HepG2 (cell line): Measurements from ENCODE around the gene PPP1CA. TPM values are rescaled to one million over a fixed set of nuclear protein-coding genes. Genes with fewer than 3 reads are reported as not detected.

Source experiments
- CBFB ChIP-seq: sonication (generic); formaldehyde crosslinking; IDR thresholded peaks from 2 replicates; pipeline ENCODE4 v1.4.0; 2020; ENCODE audit warnings: missing genetic modification reagents
- KLF6 ChIP-seq: IDR thresholded peaks from 2 replicates; pipeline ENCODE4 v1.8.0; 2016; ENCODE audit warnings: missing biosample characterization, missing genetic modification reagents
- NR1H2 ChIP-seq: sonication (generic); formaldehyde crosslinking; IDR thresholded peaks from 2 replicates; pipeline ENCODE4 v1.8.1; 2022; ENCODE audit warnings: low read depth, missing genetic modification reagents, borderline replicate concordance
- SOX6 ChIP-seq, 2 experiments: fragments of 450-650 bp in 1 of 2; sonication (generic) in 1 of 2; formaldehyde crosslinking in 1 of 2; IDR thresholded peaks; 2 replicates each; pipeline versions ENCODE4 v1.4.0 to v1.6.1; 2017 to 2020; ENCODE audit warnings: antibody characterized with exemption in 1 of 2, mild to moderate bottlenecking in 1 of 2, missing genetic modification reagents in 1 of 2
- XBP1 ChIP-seq: sonication (generic); formaldehyde crosslinking; IDR thresholded peaks from 2 replicates; pipeline ENCODE4 v1.5.0; 2020; ENCODE audit warnings: missing genetic modification reagents
- XRCC5 ChIP-seq: fragments of 200-400 bp; formaldehyde crosslinking; optimal IDR thresholded peaks from 2 replicates; pipeline ENCODE3; 2017; ENCODE audit warnings: mild to moderate bottlenecking, low read length
- ZNF234 ChIP-seq: sonication (generic); formaldehyde crosslinking; conservative IDR thresholded peaks from 2 replicates; pipeline ENCODE4 v1.5.1; 2020; ENCODE audit warnings: mild to moderate bottlenecking, missing genetic modification reagents
- ZNF567 ChIP-seq: sonication (generic); formaldehyde crosslinking; IDR thresholded peaks from 2 replicates; pipeline ENCODE4 v1.8.1; 2023; ENCODE audit warnings: mild to moderate bottlenecking, missing genetic modification reagents, borderline replicate concordance
- ZNF720 ChIP-seq: sonication (generic); formaldehyde crosslinking; IDR thresholded peaks from 2 replicates; pipeline ENCODE4 v1.4.0; 2020; ENCODE audit warnings: missing genetic modification reagents
- ZNF737 ChIP-seq: sonication (generic); formaldehyde crosslinking; IDR thresholded peaks from 2 replicates; pipeline ENCODE4 v1.5.0; 2020; ENCODE audit warnings: missing genetic modification reagents, mild to moderate bottlenecking, borderline replicate concordance
- ZNF749 ChIP-seq: sonication (generic); formaldehyde crosslinking; IDR thresholded peaks from 2 replicates; pipeline ENCODE4 v1.8.0; 2022; ENCODE audit warnings: mild to moderate bottlenecking, missing genetic modification reagents, moderate library complexity, borderline replicate concordance
- ZNF768 ChIP-seq: sonication (generic); formaldehyde crosslinking; IDR thresholded peaks from 2 replicates; pipeline ENCODE4 v1.4.0; 2020; ENCODE audit warnings: missing genetic modification reagents
- ZNF850 ChIP-seq: sonication (generic); formaldehyde crosslinking; conservative IDR thresholded peaks from 2 replicates; pipeline ENCODE4 v1.9.0; 2021; ENCODE audit warnings: mild to moderate bottlenecking, missing genetic modification reagents
- ZNF883 ChIP-seq: sonication (generic); formaldehyde crosslinking; IDR thresholded peaks from 2 replicates; pipeline ENCODE4 v1.5.1; 2020; ENCODE audit warnings: mild to moderate bottlenecking, missing genetic modification reagents; ENCODE audit errors: not compliant biosample characterization
- polyA plus RNA-seq, 8 experiments: library from polyadenylated mRNA; depleted of rRNA in 3 of 8; stranded (reverse) in 7 of 8; unstranded in 1 of 8; fragments of >200 nt; fragmentation: Illumina TruSeq in 4 of 8; extraction: Trizol in 4 of 8; gene quantifications; 2 replicates each; pipeline versions ENCODE4 v1.2.1 to v1.2.3, GENCODE V29; 2011 to 2016; ENCODE audit warnings: low read depth in 4 of 8, missing spikeins in 1 of 8, mixed read lengths in 1 of 8; ENCODE audit not compliant: insufficient read depth in 1 of 8
- total RNA-seq, 5 experiments: library from RNA; depleted of rRNA; stranded (reverse); fragments of >200 nt; fragmentation: Illumina TruSeq; extraction: Trizol; gene quantifications; 2 replicates each; pipeline ENCODE4 v1.2.3, GENCODE V29; 2016; ENCODE audit warnings: low read depth in 1 of 5
- TF ChIP-seq, protein P1 (sequence below): sonication (generic); formaldehyde crosslinking; IDR thresholded peaks from 2 replicates; pipeline ENCODE4 v1.9.0; 2021; ENCODE audit warnings: missing genetic modification reagents, mild to moderate bottlenecking, borderline replicate concordance
- TF ChIP-seq, protein P2 (sequence below): sonication (generic); formaldehyde crosslinking; IDR thresholded peaks from 2 replicates; pipeline ENCODE4; 2020; ENCODE audit warnings: missing genetic modification reagents, mild to moderate bottlenecking, borderline replicate concordance
- TF ChIP-seq, protein P3 (sequence below): sonication (generic); formaldehyde crosslinking; IDR thresholded peaks from 2 replicates; pipeline ENCODE4 v1.8.1; 2023; ENCODE audit warnings: mild to moderate bottlenecking, missing genetic modification reagents
- TF ChIP-seq, protein P4 (sequence below): sonication (generic); formaldehyde crosslinking; IDR thresholded peaks from 2 replicates; pipeline ENCODE4 v1.5.1; 2020; ENCODE audit warnings: missing genetic modification reagents, mild to moderate bottlenecking, borderline replicate concordance
- TF ChIP-seq, protein P5 (sequence below): sonication (generic); formaldehyde crosslinking; IDR thresholded peaks from 2 replicates; pipeline ENCODE4 v1.8.0; 2022; ENCODE audit warnings: mild to moderate bottlenecking, missing genetic modification reagents

PPP1CA gene
- total and polyA plus RNA-seq, 2 of the 13 experiments (the other 11 are each of a cell fraction or from before 2014, with no cell fraction given) = 149 to 170 TPM

DNA sequence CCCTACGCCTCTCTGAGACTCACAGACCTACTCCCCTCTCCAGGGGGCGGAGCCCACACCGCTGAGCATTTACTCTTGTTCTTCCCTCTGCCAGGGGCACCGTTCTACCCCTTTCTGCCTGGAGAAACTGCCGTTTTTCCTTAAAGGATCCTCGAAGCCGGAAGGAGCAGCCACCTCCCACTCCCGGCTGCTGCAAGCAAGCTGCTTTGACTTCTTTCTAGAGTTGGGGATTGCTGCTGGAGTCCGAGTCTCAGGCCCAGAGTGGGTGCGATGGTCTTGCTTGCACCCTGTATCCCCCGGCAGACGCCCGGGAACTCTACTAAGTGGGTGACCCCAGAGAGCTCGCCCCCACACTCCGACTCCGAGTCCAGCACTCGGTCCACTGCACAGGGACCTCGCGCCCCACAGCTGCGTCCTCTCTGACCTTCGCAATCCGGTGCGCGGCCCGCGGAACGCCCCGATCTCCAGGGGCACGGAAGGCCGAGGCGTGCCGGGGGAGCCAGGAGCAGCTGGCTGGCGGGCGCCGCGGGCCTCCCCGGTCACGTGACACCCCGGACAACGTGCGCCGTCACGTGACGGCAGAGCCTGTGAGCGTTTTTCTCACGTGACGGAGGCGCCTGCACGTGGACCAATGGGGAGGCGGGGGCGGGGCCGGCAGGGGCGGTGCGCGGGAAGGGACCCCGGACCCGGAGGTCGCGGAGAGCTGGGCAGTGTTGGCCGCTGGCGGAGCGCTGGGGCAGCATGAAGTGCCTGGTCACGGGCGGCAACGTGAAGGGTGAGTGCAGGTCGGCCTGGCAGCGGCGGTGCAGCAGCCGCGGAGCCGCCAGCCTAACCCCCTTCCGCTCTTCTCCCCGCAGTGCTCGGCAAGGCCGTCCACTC, 10.1 kb downstream of the PPP1CA start, which contains the start of gene RAD9A (continued):
- TF ChIP-seq, protein P1, sequence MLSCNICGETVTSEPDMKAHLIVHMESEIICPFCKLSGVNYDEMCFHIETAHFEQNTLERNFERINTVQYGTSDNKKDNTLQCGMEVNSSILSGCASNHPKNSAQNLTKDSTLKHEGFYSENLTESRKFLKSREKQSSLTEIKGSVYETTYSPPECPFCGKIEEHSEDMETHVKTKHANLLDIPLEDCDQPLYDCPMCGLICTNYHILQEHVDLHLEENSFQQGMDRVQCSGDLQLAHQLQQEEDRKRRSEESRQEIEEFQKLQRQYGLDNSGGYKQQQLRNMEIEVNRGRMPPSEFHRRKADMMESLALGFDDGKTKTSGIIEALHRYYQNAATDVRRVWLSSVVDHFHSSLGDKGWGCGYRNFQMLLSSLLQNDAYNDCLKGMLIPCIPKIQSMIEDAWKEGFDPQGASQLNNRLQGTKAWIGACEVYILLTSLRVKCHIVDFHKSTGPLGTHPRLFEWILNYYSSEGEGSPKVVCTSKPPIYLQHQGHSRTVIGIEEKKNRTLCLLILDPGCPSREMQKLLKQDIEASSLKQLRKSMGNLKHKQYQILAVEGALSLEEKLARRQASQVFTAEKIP (CRISPR knock-in tag) = no peak
- TF ChIP-seq ZNF850 (peak; percentile 93; the same call in 1 of the 2 replicates), XRCC5 (peak; percentile 71), CBFB (peak; percentile 87; the same call in 1 of the 2 replicates), SOX6 (IDR thresholded peaks at IDR 0.05) (no peak), SOX6 (CRISPR knock-in tag; IDR thresholded peaks at IDR 0.05) (peak; percentile 70; the same call in 1 of the 2 replicates), ZNF234 (CRISPR knock-in tag) (no peak; the same call in 1 of the 2 replicates), ZNF737 (CRISPR knock-in tag) (0 out of 2 replicates have a peak, but pooled peaks have one; percentile 15), ZNF749 (CRISPR knock-in tag) (no peak; the same call in 1 of the 2 replicates), NR1H2 (peak; percentile 90), XBP1 (no peak), KLF6 (peak; percentile 76; the same call in 1 of the 2 replicates), ZNF720 (CRISPR knock-in tag) (no peak), ZNF883 (CRISPR knock-in tag) (peak; percentile 76), ZNF768 (CRISPR knock-in tag) (peak; percentile 62; the same call in 1 of the 2 replicates), ZNF567 (CRISPR knock-in tag) (no peak)
- TF ChIP-seq, protein P2, sequence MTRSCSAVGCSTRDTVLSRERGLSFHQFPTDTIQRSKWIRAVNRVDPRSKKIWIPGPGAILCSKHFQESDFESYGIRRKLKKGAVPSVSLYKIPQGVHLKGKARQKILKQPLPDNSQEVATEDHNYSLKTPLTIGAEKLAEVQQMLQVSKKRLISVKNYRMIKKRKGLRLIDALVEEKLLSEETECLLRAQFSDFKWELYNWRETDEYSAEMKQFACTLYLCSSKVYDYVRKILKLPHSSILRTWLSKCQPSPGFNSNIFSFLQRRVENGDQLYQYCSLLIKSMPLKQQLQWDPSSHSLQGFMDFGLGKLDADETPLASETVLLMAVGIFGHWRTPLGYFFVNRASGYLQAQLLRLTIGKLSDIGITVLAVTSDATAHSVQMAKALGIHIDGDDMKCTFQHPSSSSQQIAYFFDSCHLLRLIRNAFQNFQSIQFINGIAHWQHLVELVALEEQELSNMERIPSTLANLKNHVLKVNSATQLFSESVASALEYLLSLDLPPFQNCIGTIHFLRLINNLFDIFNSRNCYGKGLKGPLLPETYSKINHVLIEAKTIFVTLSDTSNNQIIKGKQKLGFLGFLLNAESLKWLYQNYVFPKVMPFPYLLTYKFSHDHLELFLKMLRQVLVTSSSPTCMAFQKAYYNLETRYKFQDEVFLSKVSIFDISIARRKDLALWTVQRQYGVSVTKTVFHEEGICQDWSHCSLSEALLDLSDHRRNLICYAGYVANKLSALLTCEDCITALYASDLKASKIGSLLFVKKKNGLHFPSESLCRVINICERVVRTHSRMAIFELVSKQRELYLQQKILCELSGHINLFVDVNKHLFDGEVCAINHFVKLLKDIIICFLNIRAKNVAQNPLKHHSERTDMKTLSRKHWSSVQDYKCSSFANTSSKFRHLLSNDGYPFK (CRISPR knock-in tag) = peak; percentile 41; the same call in 1 of the 2 replicates
- TF ChIP-seq, protein P3, sequence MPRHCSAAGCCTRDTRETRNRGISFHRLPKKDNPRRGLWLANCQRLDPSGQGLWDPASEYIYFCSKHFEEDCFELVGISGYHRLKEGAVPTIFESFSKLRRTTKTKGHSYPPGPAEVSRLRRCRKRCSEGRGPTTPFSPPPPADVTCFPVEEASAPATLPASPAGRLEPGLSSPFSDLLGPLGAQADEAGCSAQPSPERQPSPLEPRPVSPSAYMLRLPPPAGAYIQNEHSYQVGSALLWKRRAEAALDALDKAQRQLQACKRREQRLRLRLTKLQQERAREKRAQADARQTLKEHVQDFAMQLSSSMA (CRISPR knock-in tag) = peak; percentile 94; the same call in 1 of the 2 replicates
- TF ChIP-seq, protein P4, sequence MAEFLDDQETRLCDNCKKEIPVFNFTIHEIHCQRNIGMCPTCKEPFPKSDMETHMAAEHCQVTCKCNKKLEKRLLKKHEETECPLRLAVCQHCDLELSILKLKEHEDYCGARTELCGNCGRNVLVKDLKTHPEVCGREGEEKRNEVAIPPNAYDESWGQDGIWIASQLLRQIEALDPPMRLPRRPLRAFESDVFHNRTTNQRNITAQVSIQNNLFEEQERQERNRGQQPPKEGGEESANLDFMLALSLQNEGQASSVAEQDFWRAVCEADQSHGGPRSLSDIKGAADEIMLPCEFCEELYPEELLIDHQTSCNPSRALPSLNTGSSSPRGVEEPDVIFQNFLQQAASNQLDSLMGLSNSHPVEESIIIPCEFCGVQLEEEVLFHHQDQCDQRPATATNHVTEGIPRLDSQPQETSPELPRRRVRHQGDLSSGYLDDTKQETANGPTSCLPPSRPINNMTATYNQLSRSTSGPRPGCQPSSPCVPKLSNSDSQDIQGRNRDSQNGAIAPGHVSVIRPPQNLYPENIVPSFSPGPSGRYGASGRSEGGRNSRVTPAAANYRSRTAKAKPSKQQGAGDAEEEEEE (CRISPR knock-in tag) = no peak
- TF ChIP-seq, protein P5, sequence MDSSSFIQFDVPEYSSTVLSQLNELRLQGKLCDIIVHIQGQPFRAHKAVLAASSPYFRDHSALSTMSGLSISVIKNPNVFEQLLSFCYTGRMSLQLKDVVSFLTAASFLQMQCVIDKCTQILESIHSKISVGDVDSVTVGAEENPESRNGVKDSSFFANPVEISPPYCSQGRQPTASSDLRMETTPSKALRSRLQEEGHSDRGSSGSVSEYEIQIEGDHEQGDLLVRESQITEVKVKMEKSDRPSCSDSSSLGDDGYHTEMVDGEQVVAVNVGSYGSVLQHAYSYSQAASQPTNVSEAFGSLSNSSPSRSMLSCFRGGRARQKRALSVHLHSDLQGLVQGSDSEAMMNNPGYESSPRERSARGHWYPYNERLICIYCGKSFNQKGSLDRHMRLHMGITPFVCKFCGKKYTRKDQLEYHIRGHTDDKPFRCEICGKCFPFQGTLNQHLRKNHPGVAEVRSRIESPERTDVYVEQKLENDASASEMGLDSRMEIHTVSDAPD (CRISPR knock-in tag) = no peak
